Calu3 (cell line): Measurements from ENCODE around the gene SAMMSON. TPM values are rescaled to one million over a fixed set of nuclear protein-coding genes. Genes with fewer than 3 reads are reported as not detected.

Experiments
- BruUV-seq: library from RNA; stranded (reverse); fragments of 400-500 nt; replicated peaks from 2 replicates; lab custom pipeline; 2021; lab: Mats Ljungman, UMichigan
- CTCF ChIA-PET: fragments of 300-600 bp; sonication (Branson Sonifier 250); formaldehyde crosslinking; loops from one replicate; lab custom pipeline; 2022; ENCODE audit warnings: antibody characterized with exemption; lab: Charles Lee
- DNase-seq: peaks from one replicate; pipeline ENCODE4 v3.0.0; 2022
- H3K27ac Mint-ChIP-seq: one replicate; pipeline ENCODE4 v1.8.0; 2022; ENCODE audit warnings: mixed read lengths; ENCODE audit not compliant: unreplicated experiment
- H3K27me3 Mint-ChIP-seq: one replicate; pipeline ENCODE4 v1.8.0; 2022; ENCODE audit warnings: mixed read lengths; ENCODE audit not compliant: unreplicated experiment
- H3K36me3 Mint-ChIP-seq: one replicate; pipeline ENCODE4 v1.8.0; 2022; ENCODE audit warnings: mild to moderate bottlenecking, moderate library complexity, mixed read lengths; ENCODE audit not compliant: insufficient read depth, unreplicated experiment
- H3K4me1 Mint-ChIP-seq: one replicate; pipeline ENCODE4 v1.8.0; 2022; ENCODE audit warnings: mild to moderate bottlenecking, low read depth, mixed read lengths; ENCODE audit not compliant: unreplicated experiment
- H3K4me3 Mint-ChIP-seq: one replicate; pipeline ENCODE4 v1.8.0; 2022; ENCODE audit warnings: mild to moderate bottlenecking, low read depth, moderate library complexity, mixed read lengths; ENCODE audit not compliant: unreplicated experiment
- H3K9me3 Mint-ChIP-seq: one replicate; pipeline ENCODE4 v1.8.0; 2022; ENCODE audit warnings: low read depth, mixed read lengths; ENCODE audit not compliant: unreplicated experiment
- intact Hi-C: fragments of 100-400 bp; cut with micrococcal nuclease; formaldehyde crosslinking; loops from one replicate; pipeline ENCODE4 v1.10.0; 2022; ENCODE audit not compliant: unreplicated experiment
- total RNA-seq: library from RNA; stranded (reverse); gene quantifications from 2 replicates; pipeline ENCODE4 v1.2.3, GENCODE V29; 2022
- TF ChIP-seq, protein P1 (sequence below): fragments of 200-600 bp; IDR thresholded peaks from one replicate; pipeline ENCODE4 v1.8.0; 2022; ENCODE audit warnings: antibody characterized with exemption; ENCODE audit not compliant: unreplicated experiment

SAMMSON gene
- total RNA-seq, 1 experiment from 2014 or later = not detected

DNA sequence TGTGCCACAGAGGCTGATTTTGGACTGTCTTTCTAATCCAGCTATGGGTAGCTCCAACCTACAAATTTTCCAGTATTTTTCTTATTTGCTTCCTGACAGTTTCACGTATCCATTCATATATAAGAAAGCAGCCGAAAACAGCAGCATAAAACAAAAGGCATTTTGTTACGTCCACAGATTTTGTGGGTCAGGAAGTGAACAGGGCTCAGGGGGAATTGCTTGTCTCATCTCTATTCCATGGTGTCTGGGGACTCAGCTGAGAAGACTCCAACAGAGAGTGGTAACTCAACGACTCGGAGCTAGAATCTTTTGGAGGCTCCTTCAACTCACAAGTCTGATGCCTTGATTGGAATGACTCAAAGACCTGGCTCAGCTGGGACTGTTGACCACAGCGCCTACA lies 11.7 kb upstream of the SAMMSON start:
- Mint-ChIP-seq H3K4me3 (no peak overlapping the region), H3K4me1 (peaks cover 5% of the 10 kb centered on the region), H3K27ac (no peak overlapping the region), H3K36me3 (no peaks in the 10 kb centered on the region), H3K27me3 (no peaks in the 10 kb centered on the region), H3K9me3 (no peaks in the 10 kb centered on the region)
- TF ChIP-seq, protein P1, sequence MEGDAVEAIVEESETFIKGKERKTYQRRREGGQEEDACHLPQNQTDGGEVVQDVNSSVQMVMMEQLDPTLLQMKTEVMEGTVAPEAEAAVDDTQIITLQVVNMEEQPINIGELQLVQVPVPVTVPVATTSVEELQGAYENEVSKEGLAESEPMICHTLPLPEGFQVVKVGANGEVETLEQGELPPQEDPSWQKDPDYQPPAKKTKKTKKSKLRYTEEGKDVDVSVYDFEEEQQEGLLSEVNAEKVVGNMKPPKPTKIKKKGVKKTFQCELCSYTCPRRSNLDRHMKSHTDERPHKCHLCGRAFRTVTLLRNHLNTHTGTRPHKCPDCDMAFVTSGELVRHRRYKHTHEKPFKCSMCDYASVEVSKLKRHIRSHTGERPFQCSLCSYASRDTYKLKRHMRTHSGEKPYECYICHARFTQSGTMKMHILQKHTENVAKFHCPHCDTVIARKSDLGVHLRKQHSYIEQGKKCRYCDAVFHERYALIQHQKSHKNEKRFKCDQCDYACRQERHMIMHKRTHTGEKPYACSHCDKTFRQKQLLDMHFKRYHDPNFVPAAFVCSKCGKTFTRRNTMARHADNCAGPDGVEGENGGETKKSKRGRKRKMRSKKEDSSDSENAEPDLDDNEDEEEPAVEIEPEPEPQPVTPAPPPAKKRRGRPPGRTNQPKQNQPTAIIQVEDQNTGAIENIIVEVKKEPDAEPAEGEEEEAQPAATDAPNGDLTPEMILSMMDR = no peak
- no TSS peak for BruUV-seq
- intact Hi-C loops = no loop called here
- CTCF ChIA-PET = no interaction called here
- DNase-seq = no peak

DNA sequence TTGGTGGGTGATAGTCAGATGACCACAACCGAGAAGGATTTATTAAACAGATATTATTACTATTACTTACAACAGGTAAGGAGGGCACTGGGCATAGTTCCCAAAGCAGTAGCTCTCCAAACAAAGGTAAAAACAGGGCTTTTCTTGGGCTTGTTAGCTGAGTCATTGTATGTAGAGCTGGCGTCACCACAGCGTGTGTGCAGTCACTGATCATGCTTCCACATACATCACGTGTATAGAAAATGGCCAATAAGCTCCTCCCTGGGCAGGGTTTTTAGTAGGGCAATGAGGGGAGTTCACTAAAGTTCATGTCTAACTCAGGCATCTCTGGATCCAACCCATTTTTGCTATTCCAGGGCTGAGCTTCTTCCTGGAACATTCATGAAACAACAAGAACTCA lies 5.8 kb upstream of the SAMMSON start:
- H3K27me3 Mint-ChIP-seq = no peaks in the 10 kb centered on the region
- CTCF ChIA-PET = no interaction called here
- no TSS peak for BruUV-seq

DNA sequence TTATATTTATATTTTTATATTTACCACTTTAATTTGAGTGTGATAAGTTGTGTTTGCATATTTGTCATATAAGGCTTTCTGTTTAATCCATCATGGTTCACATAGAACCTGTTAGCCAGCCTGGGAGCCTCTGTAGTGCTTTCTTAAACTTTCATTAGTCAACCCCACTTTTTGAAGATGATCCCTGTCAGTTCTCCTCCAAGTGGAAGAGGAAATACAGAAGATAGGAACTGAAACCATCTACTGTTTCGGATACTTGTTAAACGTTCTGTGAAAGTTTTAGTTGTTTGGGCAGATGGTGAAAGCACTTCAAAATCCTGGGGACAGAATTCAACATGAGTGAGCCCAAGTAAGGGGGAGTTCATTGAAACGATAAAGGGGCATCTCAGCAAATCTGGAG lies 4.6 kb upstream of the SAMMSON start:
- Mint-ChIP-seq H3K4me1 (peaks cover 16% of the 10 kb centered on the region), H3K4me3 (no peak overlapping the region), H3K27me3 (no peaks in the 10 kb centered on the region), H3K9me3 (peaks cover 2% of the 10 kb centered on the region), H3K27ac (no peak overlapping the region), H3K36me3 (peaks cover 8% of the 10 kb centered on the region)
- no TSS peak for BruUV-seq
- CTCF ChIA-PET = no interaction called here
- intact Hi-C loops = no loop called here
- TF ChIP-seq, protein P1 = no peak
- no peak for DNase-seq

More for the DNA sequence above, 5.8 kb upstream of the SAMMSON start:
- Mint-ChIP-seq H3K4me3 (no peak overlapping the region), H3K27ac (no peak overlapping the region), H3K4me1 (peaks cover 7% of the 10 kb centered on the region), H3K9me3 (no peaks in the 10 kb centered on the region), H3K36me3 (peaks cover 1% of the 10 kb centered on the region)
- intact Hi-C loops = no loop called here
- TF ChIP-seq, protein P1 = no peak
- DNase-seq = no peak

DNA sequence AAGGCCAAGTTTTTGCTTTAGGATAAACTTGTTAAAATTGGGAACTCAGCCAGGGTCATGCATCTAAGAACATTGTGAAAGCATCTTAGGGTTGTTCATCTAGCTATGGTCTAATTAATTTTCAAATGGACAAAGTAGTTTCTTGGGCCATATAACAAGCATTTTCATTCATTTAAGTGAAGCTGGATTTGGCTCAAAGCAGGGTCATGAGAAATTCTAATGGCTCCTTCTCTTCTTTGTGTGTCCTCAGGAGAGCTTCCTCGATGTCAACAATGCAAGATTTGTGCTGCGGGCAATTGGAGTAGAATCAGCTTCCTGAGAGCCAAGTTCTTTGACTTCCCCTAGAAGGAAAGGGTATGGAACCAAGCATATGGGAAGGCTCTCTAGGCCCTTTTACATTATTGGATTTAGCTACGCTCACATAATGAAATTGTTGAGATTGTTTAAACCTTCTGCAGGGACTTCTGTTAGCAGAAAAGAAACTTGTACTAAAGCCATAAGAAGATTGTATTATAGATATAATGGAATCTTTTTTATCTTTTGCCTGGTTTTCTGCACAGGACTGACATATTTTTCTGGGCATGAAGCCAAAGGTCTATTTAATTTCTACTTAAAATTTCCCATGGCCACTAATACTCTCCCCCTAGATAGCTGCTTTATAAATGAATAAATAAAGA lies 1.8 kb upstream of the SAMMSON start:
- Mint-ChIP-seq H3K9me3 (peaks cover 2% of the 10 kb centered on the region), H3K27me3 (no peaks in the 10 kb centered on the region), H3K27ac (no peak overlapping the region), H3K4me3 (no peak overlapping the region), H3K36me3 (peaks cover 8% of the 10 kb centered on the region), H3K4me1 (peaks cover 16% of the 10 kb centered on the region)
- TF ChIP-seq, protein P1 = no peak
- BruUV-seq = no TSS peak
- CTCF ChIA-PET = interaction anchor here (0.7 kb wide), 1 partner anchor 387 kb away, joined by 3 read pairs; no protein-coding TSS in a partner anchor
- no peak for DNase-seq
- intact Hi-C loops = no loop called here
